DND-41 (cell line): Measurements from ENCODE around the gene NPIPA1.

Experiments used
- EZH2 ChIP-seq: IDR thresholded peaks from 3 replicates; pipeline ENCODE4 v1.6.1; 2012; ENCODE audit warnings: borderline replicate concordance, low read depth, mild to moderate bottlenecking, moderate library complexity, low read length, inconsistent platforms; ENCODE audit not compliant: severe bottlenecking
- TF ChIP-seq, protein P1 (sequence below): IDR thresholded peaks from 2 replicates; pipeline ENCODE4 v1.5.1; 2012; ENCODE audit warnings: borderline replicate concordance, low read length, moderate library complexity, mild to moderate bottlenecking; ENCODE audit not compliant: poor library complexity, severe bottlenecking; ENCODE audit errors: extremely low read depth

DNA sequence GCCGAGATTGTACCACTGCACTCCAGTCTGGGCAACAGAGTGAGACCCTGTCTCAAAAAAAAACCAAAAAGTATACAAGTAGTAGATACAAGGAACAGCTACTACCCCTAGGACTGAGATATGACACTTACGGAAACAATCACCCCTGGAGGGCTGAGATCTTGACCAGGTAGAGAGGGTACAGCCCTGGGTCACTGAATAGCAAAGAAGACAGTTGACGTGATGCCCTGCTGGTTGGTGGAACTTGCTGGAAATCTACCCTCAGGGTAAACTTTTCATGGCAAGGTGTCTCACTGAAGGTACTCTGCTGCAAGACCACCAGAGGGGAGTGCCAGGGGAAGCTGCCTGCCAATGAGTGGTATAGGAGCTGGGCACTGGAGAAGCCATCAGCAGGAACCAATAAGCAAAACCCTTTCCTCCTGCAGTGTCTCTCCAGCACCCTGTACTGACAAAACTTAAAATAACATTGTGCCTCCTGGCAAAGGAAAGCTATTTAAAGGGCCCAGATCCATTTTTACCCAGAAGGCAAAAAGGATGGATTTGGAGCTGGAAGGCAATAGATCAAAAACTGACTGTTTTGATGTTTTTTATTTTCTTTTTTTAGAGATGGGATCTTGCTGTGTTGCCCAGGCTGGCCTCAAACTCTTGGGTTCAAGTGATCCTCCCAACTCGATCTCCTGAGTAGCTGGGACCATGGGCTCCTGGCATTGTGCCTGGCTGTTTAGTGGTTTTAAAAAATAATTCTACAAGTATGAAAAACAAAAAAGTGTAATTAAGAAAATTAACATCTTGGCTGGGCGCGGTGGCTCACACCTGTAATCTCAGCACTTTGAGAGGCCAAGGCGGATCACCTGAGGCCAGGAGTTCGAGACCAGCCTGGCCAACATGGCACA, 26.3 kb downstream of the NPIPA1 start:
- TF ChIP-seq, protein P1, sequence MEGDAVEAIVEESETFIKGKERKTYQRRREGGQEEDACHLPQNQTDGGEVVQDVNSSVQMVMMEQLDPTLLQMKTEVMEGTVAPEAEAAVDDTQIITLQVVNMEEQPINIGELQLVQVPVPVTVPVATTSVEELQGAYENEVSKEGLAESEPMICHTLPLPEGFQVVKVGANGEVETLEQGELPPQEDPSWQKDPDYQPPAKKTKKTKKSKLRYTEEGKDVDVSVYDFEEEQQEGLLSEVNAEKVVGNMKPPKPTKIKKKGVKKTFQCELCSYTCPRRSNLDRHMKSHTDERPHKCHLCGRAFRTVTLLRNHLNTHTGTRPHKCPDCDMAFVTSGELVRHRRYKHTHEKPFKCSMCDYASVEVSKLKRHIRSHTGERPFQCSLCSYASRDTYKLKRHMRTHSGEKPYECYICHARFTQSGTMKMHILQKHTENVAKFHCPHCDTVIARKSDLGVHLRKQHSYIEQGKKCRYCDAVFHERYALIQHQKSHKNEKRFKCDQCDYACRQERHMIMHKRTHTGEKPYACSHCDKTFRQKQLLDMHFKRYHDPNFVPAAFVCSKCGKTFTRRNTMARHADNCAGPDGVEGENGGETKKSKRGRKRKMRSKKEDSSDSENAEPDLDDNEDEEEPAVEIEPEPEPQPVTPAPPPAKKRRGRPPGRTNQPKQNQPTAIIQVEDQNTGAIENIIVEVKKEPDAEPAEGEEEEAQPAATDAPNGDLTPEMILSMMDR = no peak
- TF ChIP-seq EZH2 = no peak
